ENCODE results near the gene CLDN18.

CLDN18 gene

GRCh38 chr3:138036572-138036971, 26.6 kb downstream of the CLDN18 start:
- no peak overlapping the region for H3K4me2 ChIP-seq (ENCODE audit: insufficient read depth, low read length)

GRCh38 chr3:138038725-138039462, 28.9 kb downstream of the CLDN18 start:
- no peak overlapping the region for H3K9ac ChIP-seq (ENCODE audit: low read depth, low read length)
- TF ChIP-seq EZH2 (IDR thresholded peaks at IDR 0.05; ENCODE audit: borderline replicate concordance, low read depth, low read length, severe bottlenecking) (no peak), CTCF (IDR thresholded peaks at IDR 0.05; ENCODE audit: borderline replicate concordance, extremely low read depth, low read length, poor library complexity, severe bottlenecking) (no peak)
- H3K4me1 ChIP-seq (ENCODE audit: insufficient read depth, low read length) = no peaks in the 10 kb centered on the region
- no peaks in the 10 kb centered on the region for H3K36me3 ChIP-seq (ENCODE audit: insufficient read depth, low read length)
- no peak overlapping the region for H3K27ac ChIP-seq (ENCODE audit: low read length)
- H3K4me3 ChIP-seq (ENCODE audit: low read depth in 1 of 2, low read length in 2 of 2) = no peak overlapping the region
- ATAC-seq (ENCODE audit: insufficient read depth, low read depth) (no peak), DNase-seq (no peak)
- no peak overlapping the region for H3K4me2 ChIP-seq (ENCODE audit: insufficient read depth, low read length)
- H3K27me3 ChIP-seq (ENCODE audit: insufficient read depth, low read length, poor library complexity) = peaks cover 29% of the 10 kb centered on the region
- H3K79me2 ChIP-seq (ENCODE audit: insufficient read depth, low read length) = no peaks in the 10 kb centered on the region
- no peaks in the 10 kb centered on the region for H3K9me3 ChIP-seq (ENCODE audit: insufficient read depth, low read length, severe bottlenecking)
- H2AFZ ChIP-seq (ENCODE audit: low read depth, low read length) = no peak overlapping the region
- H4K20me1 ChIP-seq (ENCODE audit: insufficient read depth, low read length) = no peaks in the 10 kb centered on the region

More at GRCh38 chr3:138036572-138036971, 26.6 kb downstream of the CLDN18 start:
- DNase-seq = no peak
- H3K27me3 ChIP-seq (ENCODE audit: insufficient read depth, low read length, poor library complexity) = peaks cover 26% of the 10 kb centered on the region
- no peak for TF ChIP-seq EZH2 (IDR thresholded peaks at IDR 0.05; ENCODE audit: borderline replicate concordance, low read depth, low read length, severe bottlenecking)
- no peak for TF ChIP-seq CTCF (IDR thresholded peaks at IDR 0.05; ENCODE audit: borderline replicate concordance, extremely low read depth, low read length, poor library complexity, severe bottlenecking)
- H3K4me3 ChIP-seq (ENCODE audit: low read depth in 1 of 2, low read length in 2 of 2) = no peak overlapping the region
- H3K4me1 ChIP-seq (ENCODE audit: insufficient read depth, low read length) = no peaks in the 10 kb centered on the region
- H3K79me2 ChIP-seq (ENCODE audit: insufficient read depth, low read length) = no peaks in the 10 kb centered on the region
- no peak for ATAC-seq (ENCODE audit: insufficient read depth, low read depth)
- H2AFZ ChIP-seq (ENCODE audit: low read depth, low read length) = no peak overlapping the region
- no peaks in the 10 kb centered on the region for H4K20me1 ChIP-seq (ENCODE audit: insufficient read depth, low read length)
- H3K9ac ChIP-seq (ENCODE audit: low read depth, low read length) = no peak overlapping the region
- H3K36me3 ChIP-seq (ENCODE audit: insufficient read depth, low read length) = no peaks in the 10 kb centered on the region
- no peak overlapping the region for H3K27ac ChIP-seq (ENCODE audit: low read length)
- H3K9me3 ChIP-seq (ENCODE audit: insufficient read depth, low read length, severe bottlenecking) = no peaks in the 10 kb centered on the region

- Histone ChIP-seq H3K4me3 (ENCODE audit: low read depth in 1 of 2, low read length in 2 of 2) (no peak overlapping the region), H3K27ac (ENCODE audit: low read length) (no peak overlapping the region), H3K27me3 (ENCODE audit: insufficient read depth, low read length, poor library complexity) (peaks cover 20% of the 10 kb centered on the region), H2AFZ (ENCODE audit: low read depth, low read length) (no peak overlapping the region), H3K4me1 (ENCODE audit: insufficient read depth, low read length) (no peaks in the 10 kb centered on the region), H3K4me2 (ENCODE audit: insufficient read depth, low read length) (no peak overlapping the region), H3K36me3 (ENCODE audit: insufficient read depth, low read length) (no peaks in the 10 kb centered on the region), H4K20me1 (ENCODE audit: insufficient read depth, low read length) (no peaks in the 10 kb centered on the region), H3K9me3 (ENCODE audit: insufficient read depth, low read length, severe bottlenecking) (no peaks in the 10 kb centered on the region), H3K9ac (ENCODE audit: low read depth, low read length) (no peak overlapping the region), H3K79me2 (ENCODE audit: insufficient read depth, low read length) (no peaks in the 10 kb centered on the region)
- TF ChIP-seq EZH2 (IDR thresholded peaks at IDR 0.05; ENCODE audit: borderline replicate concordance, low read depth, low read length, severe bottlenecking) (no peak), CTCF (IDR thresholded peaks at IDR 0.05; ENCODE audit: borderline replicate concordance, extremely low read depth, low read length, poor library complexity, severe bottlenecking) (no peak)
- ATAC-seq (ENCODE audit: insufficient read depth, low read depth) = no peak
- no peak for DNase-seq
Measured at GRCh38 chr3:138042043-138042442, 32.1 kb downstream of the CLDN18 start.

Data from DND-41 (cell line).